IMR-90 (cell line): ENCODE results near the gene LY86. TPM values are rescaled to one million over a fixed set of nuclear protein-coding genes. Genes with fewer than 3 reads are reported as not detected.
A peak's percentile ranks its signal among the peaks of the same experiment; 100 is the strongest.

Experiments used
- ATAC-seq: fragments of 200-7000 bp; cut with Tn5 transposase; 2 replicates; pipeline ENCODE4 v1.9.1; 2020; ENCODE audit warnings: low read depth, mild to moderate bottlenecking, moderate library complexity
- BruUV-seq: library from RNA; stranded (reverse); fragments of 400-500 nt; replicated peaks from 2 replicates; lab custom pipeline; 2021; lab: Mats Ljungman, UMichigan
- CTCF ChIA-PET: fragments of 300-600 bp; formaldehyde crosslinking; extraction: SDS; loops from one replicate; lab custom pipeline; 2021; ENCODE audit warnings: antibody characterized with exemption; lab: Yijun Ruan, JAX
- POLR2A ChIA-PET: fragments of 300-600 bp; sonication (Branson Sonifier 250); formaldehyde crosslinking; loops from one replicate; lab custom pipeline; 2022; ENCODE audit warnings: antibody characterized with exemption; ENCODE audit not compliant: unreplicated experiment; lab: Charles Lee
- DNase-seq: peaks from one replicate; pipeline ENCODE4 v3.0.0; 2013
- H2AFZ ChIP-seq: replicated peaks from 2 replicates; pipeline ENCODE3; 2013; ENCODE audit warnings: low read length, mild to moderate bottlenecking; ENCODE audit not compliant: poor library complexity
- H2AK5ac ChIP-seq: 2 replicates; pipeline ENCODE4 v1.6.1; 2013; ENCODE audit warnings: low read depth, low read length, inconsistent platforms
- H2AK9ac ChIP-seq: replicated peaks from 2 replicates; pipeline ENCODE3; 2013; ENCODE audit warnings: mild to moderate bottlenecking, low read depth, low read length, moderate library complexity; ENCODE audit not compliant: poor library complexity
- H2BK120ac ChIP-seq: 2 replicates; pipeline ENCODE4 v1.6.1; 2013; ENCODE audit warnings: low read depth, low read length, inconsistent platforms
- H2BK15ac ChIP-seq: 3 replicates; pipeline ENCODE4 v1.6.1; 2013; ENCODE audit warnings: low read depth, low read length, inconsistent platforms
- H2BK20ac ChIP-seq: 2 replicates; pipeline ENCODE4 v1.6.1; 2013; ENCODE audit warnings: low read depth, mild to moderate bottlenecking, inconsistent platforms, low read length, moderate library complexity
- H2BK5ac ChIP-seq: 2 replicates; pipeline ENCODE4 v1.6.1; 2013; ENCODE audit warnings: mild to moderate bottlenecking, low read depth, low read length, inconsistent platforms; ENCODE audit not compliant: poor library complexity, severe bottlenecking
- H3K14ac ChIP-seq: replicated peaks from 2 replicates; pipeline ENCODE4 v1.6.1; 2013; ENCODE audit warnings: low read depth, low read length, inconsistent platforms
- H3K18ac ChIP-seq: 2 replicates; pipeline ENCODE4 v1.6.1; 2013; ENCODE audit warnings: low read depth, low read length, control low read depth
- H3K23ac ChIP-seq: 2 replicates; pipeline ENCODE4 v1.6.1; 2013; ENCODE audit warnings: low read depth, low read length, inconsistent platforms
- H3K27ac ChIP-seq: 2 replicates; pipeline ENCODE4 v1.5.1; 2013; ENCODE audit warnings: mild to moderate bottlenecking, control low read depth, low read length; ENCODE audit not compliant: insufficient read depth
- H3K27me3 ChIP-seq: 2 replicates; pipeline ENCODE4 v1.6.1; 2013; ENCODE audit warnings: low read length; ENCODE audit not compliant: control insufficient read depth, insufficient read depth
- H3K36me3 ChIP-seq: 2 replicates; pipeline ENCODE4 v1.6.1; 2013; ENCODE audit warnings: low read length, mixed read lengths; ENCODE audit not compliant: control insufficient read depth, insufficient read depth
- H3K4ac ChIP-seq: 2 replicates; pipeline ENCODE4 v1.6.1; 2013; ENCODE audit warnings: low read depth, low read length, inconsistent platforms
- H3K4me1 ChIP-seq: 2 replicates; pipeline ENCODE4 v1.6.1; 2013; ENCODE audit warnings: low read length, mixed read lengths; ENCODE audit not compliant: control insufficient read depth, insufficient read depth
- H3K4me2 ChIP-seq: 2 replicates; pipeline ENCODE4 v1.6.1; 2013; ENCODE audit warnings: low read depth, mild to moderate bottlenecking, control low read depth, low read length, moderate library complexity
- H3K4me3 ChIP-seq: 2 replicates; pipeline ENCODE4 v1.5.1; 2013; ENCODE audit warnings: low read depth, mild to moderate bottlenecking, control low read depth, low read length, moderate library complexity; ENCODE audit not compliant: insufficient read depth
- H3K56ac ChIP-seq: 2 replicates; pipeline ENCODE4 v1.6.1; 2013; ENCODE audit warnings: low read length, inconsistent platforms; ENCODE audit not compliant: insufficient read depth; ENCODE audit errors: extremely low read depth
- H3K79me1 ChIP-seq, 2 experiments: 2 replicates each; pipeline ENCODE4 v1.6.1; 2013; ENCODE audit warnings: low read length in 2 of 2, inconsistent platforms in 1 of 2, low read depth in 1 of 2
- H3K9ac ChIP-seq: 2 replicates; pipeline ENCODE4 v1.6.1; 2013; ENCODE audit warnings: low read depth, low read length, control low read depth
- H3K9me1 ChIP-seq: 2 replicates; pipeline ENCODE4 v1.6.1; 2013; ENCODE audit warnings: low read length, inconsistent platforms; ENCODE audit not compliant: insufficient read depth
- H3K9me3 ChIP-seq: 2 replicates; pipeline ENCODE4 v1.6.1; 2013; ENCODE audit warnings: low read length; ENCODE audit not compliant: control insufficient read depth, insufficient read depth
- H4K20me1 ChIP-seq: 2 replicates; pipeline ENCODE4 v1.6.1; 2013; ENCODE audit warnings: low read length, inconsistent platforms; ENCODE audit not compliant: insufficient read depth
- H4K5ac ChIP-seq: 2 replicates; pipeline ENCODE4 v1.6.1; 2013; ENCODE audit warnings: mild to moderate bottlenecking, low read depth, low read length, control low read depth
- H4K8ac ChIP-seq, 2 experiments: 2 replicates each; pipeline ENCODE4 v1.6.1; 2013; ENCODE audit warnings: low read depth in 2 of 2, low read length in 2 of 2, control low read depth in 1 of 2, inconsistent platforms in 1 of 2
- H4K91ac ChIP-seq: 2 replicates; pipeline ENCODE4 v1.6.1; 2013; ENCODE audit warnings: low read depth, low read length, inconsistent platforms; ENCODE audit not compliant: insufficient read depth
- BHLHE40 ChIP-seq: fragments of 150-350 bp; IDR thresholded peaks from 2 replicates; pipeline ENCODE4 v1.6.1; 2016; ENCODE audit warnings: mild to moderate bottlenecking, low read depth, low read length
- FOS ChIP-seq: fragments of 150-350 bp; IDR thresholded peaks from 2 replicates; pipeline ENCODE4 v1.6.1; 2016; ENCODE audit warnings: low read depth, low read length
- MXI1 ChIP-seq: IDR thresholded peaks from 2 replicates; pipeline ENCODE4 v1.6.1; 2012; ENCODE audit warnings: low read depth, mild to moderate bottlenecking, low read length, moderate library complexity, borderline replicate concordance
- NFE2L2 ChIP-seq: fragments of 150-350 bp; IDR thresholded peaks from 2 replicates; pipeline ENCODE4 v1.6.1; 2016; ENCODE audit warnings: low read depth, mild to moderate bottlenecking, low read length
- RFX5 ChIP-seq: IDR thresholded peaks from 2 replicates; pipeline ENCODE4 v1.8.0; 2012; ENCODE audit warnings: low read depth, mild to moderate bottlenecking, low read length, moderate library complexity
- SMC3 ChIP-seq: fragments of 150-350 bp; IDR thresholded peaks from 2 replicates; pipeline ENCODE4 v1.6.1; 2016; ENCODE audit warnings: low read depth, mild to moderate bottlenecking, antibody characterized with exemption, low read length, moderate library complexity
- WGBS, 2 experiments: methylation state at CpG; one replicate each; pipeline versions ENCODE4 v1.1.5 to v1.1.7; 2013; ENCODE audit warnings: missing lambda C conversion rate in 2 of 2; ENCODE audit not compliant: insufficient read length in 1 of 2; ENCODE audit errors: extremely low coverage in 2 of 2; 5-methylcytosine and 5-hydroxymethylcytosine counted together
- dilution Hi-C: fragments of 300-500 bp; cut with HindIII; formaldehyde crosslinking; loops from one replicate; pipeline ENCODE4 v1.14.3; 2018; ENCODE audit warnings: low sequenced_read_pairs; ENCODE audit not compliant: unreplicated experiment
- in situ Hi-C: fragments of 300-500 bp; cut with MboI; formaldehyde crosslinking; loops from 3 replicates; pipeline ENCODE4 v1.14.3; 2019; ENCODE audit warnings: low sequenced_read_pairs, inconsistent platforms, mixed read lengths
- intact Hi-C: fragments of 100-400 bp; cut with micrococcal nuclease; formaldehyde crosslinking; loops from 2 replicates; pipeline ENCODE4 v1.10.0; 2022
- polyA plus RNA-seq, 3 experiments: library from polyadenylated mRNA; depleted of rRNA; stranded (reverse); fragments of >200 nt; gene quantifications; 2 replicates each; pipeline ENCODE4 v1.2.3, GENCODE V29; 2012; ENCODE audit warnings: low replicate concordance in 1 of 3
- total RNA-seq: library from RNA; depleted of rRNA; stranded (reverse); fragments of >200 nt; gene quantifications from 2 replicates; pipeline ENCODE4 v1.2.3, GENCODE V29; 2012

LY86 gene
- total and polyA plus RNA-seq, 2 of the 4 experiments (the other 2 are of a cell fraction): not detected

- peaks cover 2% of the 10 kb centered on the region; the same call in 1 of the 2 replicates for H3K4me1 ChIP-seq
- no peak overlapping the region for H2BK5ac ChIP-seq
- no peak overlapping the region for H3K56ac ChIP-seq
- POLR2A ChIA-PET: no interaction called here
- H3K23ac ChIP-seq: no peak overlapping the region
- 60% methylated on average over 1 of the region's 12 CpGs; no CpG with 5 or more reads in 1 of the 2 experiments for WGBS, 2 experiments
- no peaks in the 10 kb centered on the region for H3K9me3 ChIP-seq
- H3K9ac ChIP-seq: no peak overlapping the region
- no TSS peak for BruUV-seq
- dilution Hi-C loops: no loop called here
- no peaks in the 10 kb centered on the region for H3K79me1 ChIP-seq
- H2AK9ac ChIP-seq: no peak overlapping the region
- DNase-seq: peak; percentile 69
- no peak overlapping the region for H3K4ac ChIP-seq
- intact Hi-C loops: loop anchor here (5.0 kb wide), 2 partner anchors 584 to 939 kb away; no protein-coding TSS in a partner anchor
- H3K9me1 ChIP-seq: no peaks in the 10 kb centered on the region
- H3K4me3 ChIP-seq: no peak overlapping the region
- H2BK120ac ChIP-seq: no peak overlapping the region
- no peak overlapping the region for H2AFZ ChIP-seq
- CTCF ChIA-PET: interaction anchor here (0.6 kb wide), 1 partner anchor 1025 kb away, joined by 3 read pairs; no protein-coding TSS in a partner anchor
- H3K27ac ChIP-seq: no peak overlapping the region
- no peak overlapping the region for H4K91ac ChIP-seq
- H3K4me2 ChIP-seq: no peak overlapping the region
- no peak overlapping the region for H2AK5ac ChIP-seq
- H2BK15ac ChIP-seq: no peak overlapping the region
- TF ChIP-seq NFE2L2 (no peak), SMC3 (no peak), BHLHE40 (no peak), FOS (peak; percentile 13; the same call in 1 of the 2 replicates), RFX5 (no peak), MXI1 (no peak)
- H4K8ac ChIP-seq: no peak overlapping the region
- H4K5ac ChIP-seq: no peak overlapping the region
- in situ Hi-C loops: loop anchor here (10.0 to 25.0 kb wide), 2 partner anchors 567 to 934 kb away; no protein-coding TSS in a partner anchor
- peaks cover 1% of the 10 kb centered on the region for H3K27me3 ChIP-seq
- no peak overlapping the region for H3K18ac ChIP-seq
- ATAC-seq: peak; percentile 18; the same call in 1 of the 2 replicates
- no peaks in the 10 kb centered on the region for H4K20me1 ChIP-seq
- H3K14ac ChIP-seq: no peak overlapping the region
- H2BK20ac ChIP-seq: no peak overlapping the region
- H3K36me3 ChIP-seq: no peaks in the 10 kb centered on the region
Measured at GRCh38 chr6:6678185-6678671, 89.7 kb downstream of the LY86 start.
